ENCODE data around the gene PPP1R14C. TPM values are rescaled to one million over a fixed set of nuclear protein-coding genes. Genes with fewer than 3 reads are reported as not detected.

Gene PPP1R14C
- total and polyA plus RNA-seq, 2 of the 13 experiments (the other 11 are each of a cell fraction or from before 2014, with no cell fraction given), result not detected

DNA sequence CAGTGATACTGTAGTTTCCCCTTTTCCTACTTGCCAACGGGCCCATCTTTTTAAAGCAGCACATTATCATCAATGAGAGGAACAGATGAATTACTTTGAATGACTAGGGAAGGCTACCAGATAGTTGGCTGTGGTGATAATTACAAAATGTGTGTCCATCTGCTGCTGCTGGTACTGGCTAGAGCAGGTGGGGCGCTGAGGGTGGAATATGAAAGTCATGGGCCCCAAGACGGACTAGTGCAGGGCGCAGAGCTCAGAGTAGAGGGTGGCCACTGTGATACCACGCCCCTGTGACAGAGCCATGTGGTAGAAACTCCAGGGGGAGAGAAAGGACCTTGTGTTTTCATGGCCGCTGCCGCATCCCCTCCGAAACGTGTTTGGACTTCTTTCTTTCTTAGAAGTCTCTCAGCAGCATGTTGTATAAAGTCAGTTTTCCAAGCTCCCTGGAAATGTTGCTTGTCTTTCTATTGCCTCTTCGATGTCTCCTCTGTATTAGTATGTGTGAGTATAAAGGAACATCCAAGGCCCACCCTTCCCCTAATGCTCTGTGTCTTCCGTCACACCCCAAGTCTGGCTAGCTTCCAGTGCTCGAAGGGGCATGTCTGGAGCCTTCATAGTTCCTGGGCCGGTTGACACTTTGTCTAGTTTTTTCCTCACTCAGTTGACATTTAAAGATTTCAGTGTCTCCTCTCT is 88.1 kb downstream of the PPP1R14C start:
- H4K20me1 ChIP-seq (ENCODE audit: insufficient read depth, low read length), result no peaks in the 10 kb centered on the region
- H3K4me2 ChIP-seq (ENCODE audit: low read depth, low read length), result no peak overlapping the region
- no TSS peak for BruUV-seq (replicated peaks)

DNA sequence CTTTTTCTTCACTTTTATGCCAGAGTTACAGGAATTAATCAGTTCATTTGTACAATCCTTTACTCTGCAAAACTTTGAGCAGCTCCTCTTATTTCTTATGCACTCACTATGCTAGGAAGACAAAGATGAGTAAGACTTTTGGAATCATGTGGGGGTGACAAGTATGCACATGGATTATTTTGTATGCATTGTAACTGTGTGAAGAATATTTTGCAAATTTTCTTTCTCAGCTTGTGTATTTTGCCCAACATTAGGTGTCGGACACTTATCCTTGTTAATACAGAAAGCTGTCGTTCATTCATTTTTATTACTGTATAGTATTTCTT is 88.6 kb downstream of the PPP1R14C start:
- no peaks in the 10 kb centered on the region for H3K79me2 ChIP-seq (ENCODE audit: insufficient read depth, low read length)
- H3K27ac ChIP-seq (ENCODE audit: extremely low read length, insufficient read depth, low read length), result no peak overlapping the region
- WGBS (ENCODE audit: low lambda C conversion rate), result 73% methylated on average over 2 of the region's 2 CpGs
- no peaks in the 10 kb centered on the region for H3K36me3 ChIP-seq (replicated peaks in 1 of 2; ENCODE audit: control insufficient read depth in 1 of 2, insufficient read depth in 2 of 2, low read length in 2 of 2)
- CTCF ChIA-PET (ENCODE audit: low intra/inter-chr PET ratio, low total read pairs), result no interaction called here
- peaks cover 0 to 26% of the 10 kb centered on the region in 2 experiments; a peak in 2 of 5 replicates for H3K27me3 ChIP-seq (ENCODE audit: control insufficient read depth in 1 of 2, insufficient read depth in 2 of 2, low read length in 2 of 2)
- in situ Hi-C loops (cut with HindIII; ENCODE audit: extremely low pct_ligation_motif_present, low pct_unique_long_range_greater_than_20kb) (no loop called here), intact Hi-C loops (cut with micrococcal nuclease; ENCODE audit: unreplicated experiment) (no loop called here)
- no peak overlapping the region for H3K4me3 ChIP-seq (replicated peaks in 1 of 3; ENCODE audit: insufficient read depth in 1 of 3, low read depth in 2 of 3, low read length in 3 of 3)
- no peak overlapping the region for H3K9ac ChIP-seq (ENCODE audit: insufficient read depth, low read depth, low read length)
- FAIRE-seq (no peak), ATAC-seq (no peak), DNase-seq (ENCODE audit: low spot score) (no peak)
- H4K20me1 ChIP-seq (ENCODE audit: insufficient read depth, low read length), result no peaks in the 10 kb centered on the region
- POLR2A ChIA-PET, result no interaction called here
- no TSS peak for BruUV-seq (replicated peaks)
- no peak overlapping the region for H2AFZ ChIP-seq (ENCODE audit: low read length)
- no peak overlapping the region for H3K4me2 ChIP-seq (ENCODE audit: low read depth, low read length)
- H3K4me1 ChIP-seq (ENCODE audit: insufficient read depth, low read length), result no peaks in the 10 kb centered on the region
- H3K9me3 ChIP-seq (ENCODE audit: low read length), result no peaks in the 10 kb centered on the region
- TF ChIP-seq ZNF274 (CRISPR knock-in tag; IDR thresholded peaks at IDR 0.05) (no peak), FIP1L1 (IDR thresholded peaks at IDR 0.05; ENCODE audit: borderline replicate concordance, insufficient read depth, low read depth, low read length) (no peak)
- TF ChIP-seq, protein P1, sequence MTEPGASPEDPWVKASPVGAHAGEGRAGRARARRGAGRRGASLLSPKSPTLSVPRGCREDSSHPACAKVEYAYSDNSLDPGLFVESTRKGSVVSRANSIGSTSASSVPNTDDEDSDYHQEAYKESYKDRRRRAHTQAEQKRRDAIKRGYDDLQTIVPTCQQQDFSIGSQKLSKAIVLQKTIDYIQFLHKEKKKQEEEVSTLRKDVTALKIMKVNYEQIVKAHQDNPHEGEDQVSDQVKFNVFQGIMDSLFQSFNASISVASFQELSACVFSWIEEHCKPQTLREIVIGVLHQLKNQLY (CRISPR knock-in tag; IDR thresholded peaks at IDR 0.05), result no peak
- TF ChIP-seq, protein P2, sequence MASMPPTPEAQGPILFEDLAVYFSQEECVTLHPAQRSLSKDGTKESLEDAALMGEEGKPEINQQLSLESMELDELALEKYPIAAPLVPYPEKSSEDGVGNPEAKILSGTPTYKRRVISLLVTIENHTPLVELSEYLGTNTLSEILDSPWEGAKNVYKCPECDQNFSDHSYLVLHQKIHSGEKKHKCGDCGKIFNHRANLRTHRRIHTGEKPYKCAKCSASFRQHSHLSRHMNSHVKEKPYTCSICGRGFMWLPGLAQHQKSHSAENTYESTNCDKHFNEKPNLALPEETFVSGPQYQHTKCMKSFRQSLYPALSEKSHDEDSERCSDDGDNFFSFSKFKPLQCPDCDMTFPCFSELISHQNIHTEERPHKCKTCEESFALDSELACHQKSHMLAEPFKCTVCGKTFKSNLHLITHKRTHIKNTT (CRISPR knock-in tag; IDR thresholded peaks at IDR 0.05), result no peak
- TF ChIP-seq, protein P3, sequence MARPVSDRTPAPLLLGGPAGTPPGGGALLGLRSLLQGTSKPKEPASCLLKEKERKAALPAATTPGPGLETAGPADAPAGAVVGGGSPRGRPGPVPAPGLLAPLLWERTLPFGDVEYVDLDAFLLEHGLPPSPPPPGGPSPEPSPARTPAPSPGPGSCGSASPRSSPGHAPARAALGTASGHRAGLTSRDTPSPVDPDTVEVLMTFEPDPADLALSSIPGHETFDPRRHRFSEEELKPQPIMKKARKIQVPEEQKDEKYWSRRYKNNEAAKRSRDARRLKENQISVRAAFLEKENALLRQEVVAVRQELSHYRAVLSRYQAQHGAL (CRISPR knock-in tag; IDR thresholded peaks at IDR 0.05; ENCODE audit: not compliant biosample characterization), result no peak

More for the DNA sequence above, 88.1 kb downstream of the PPP1R14C start:
- H3K27me3 ChIP-seq (ENCODE audit: control insufficient read depth in 1 of 2, insufficient read depth in 2 of 2, low read length in 2 of 2), result peaks cover 0 to 24% of the 10 kb centered on the region in 2 experiments; a peak in 2 of 5 replicates
- intact Hi-C loops (cut with micrococcal nuclease; ENCODE audit: unreplicated experiment), result no loop called here
- no peaks in the 10 kb centered on the region for H3K36me3 ChIP-seq (replicated peaks in 1 of 2; ENCODE audit: control insufficient read depth in 1 of 2, insufficient read depth in 2 of 2, low read length in 2 of 2)
- WGBS (ENCODE audit: low lambda C conversion rate), result 43% methylated on average over 13 of the region's 13 CpGs
- no peaks in the 10 kb centered on the region for H3K79me2 ChIP-seq (ENCODE audit: insufficient read depth, low read length)
- no peak overlapping the region for H3K9ac ChIP-seq (ENCODE audit: insufficient read depth, low read depth, low read length)
- H3K9me3 ChIP-seq (ENCODE audit: low read length), result no peaks in the 10 kb centered on the region
- in situ Hi-C loops (cut with HindIII; ENCODE audit: extremely low pct_ligation_motif_present, low pct_unique_long_range_greater_than_20kb), result no loop called here
- POLR2A ChIA-PET, result no interaction called here
- CTCF ChIA-PET (ENCODE audit: low intra/inter-chr PET ratio, low total read pairs), result no interaction called here
- H2AFZ ChIP-seq (ENCODE audit: low read length), result no peak overlapping the region
- no peak for ATAC-seq
- DNase-seq (ENCODE audit: low spot score), result no peak
- H3K27ac ChIP-seq (ENCODE audit: extremely low read length, insufficient read depth, low read length), result no peak overlapping the region
- no peaks in the 10 kb centered on the region for H3K4me1 ChIP-seq (ENCODE audit: insufficient read depth, low read length)
- no peak for FAIRE-seq
- H3K4me3 ChIP-seq (replicated peaks in 1 of 3; ENCODE audit: insufficient read depth in 1 of 3, low read depth in 2 of 3, low read length in 3 of 3), result no peak overlapping the region
- TF ChIP-seq ZNF562 (CRISPR knock-in tag; IDR thresholded peaks at IDR 0.05; ENCODE audit: borderline replicate concordance) (no peak), PHF5A (CRISPR knock-in tag; IDR thresholded peaks at IDR 0.05; ENCODE audit: low read depth, unreplicated experiment) (no peak)

Measured in HepG2 (cell line).